Measurements from ENCODE around the gene RXFP1.

DNA sequence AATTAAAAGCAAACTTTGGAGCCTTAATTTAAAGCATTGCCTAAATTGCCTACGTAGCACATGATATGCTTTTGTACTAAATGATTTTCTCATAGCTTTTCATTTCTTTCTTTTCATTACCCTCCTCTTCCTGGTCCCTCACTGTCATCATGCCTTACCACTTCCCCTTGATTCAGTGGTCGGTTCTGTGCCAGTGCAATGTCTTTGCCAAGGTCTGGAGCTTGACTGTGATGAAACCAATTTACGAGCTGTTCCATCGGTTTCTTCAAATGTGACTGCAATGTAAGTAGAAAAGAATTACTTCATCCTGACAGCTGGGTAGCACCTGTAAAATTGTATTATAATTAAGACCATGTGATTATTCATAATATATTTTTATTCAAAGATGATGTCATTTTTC, 77.5 kb downstream of the RXFP1 start:
- TF ChIP-seq, protein P1, sequence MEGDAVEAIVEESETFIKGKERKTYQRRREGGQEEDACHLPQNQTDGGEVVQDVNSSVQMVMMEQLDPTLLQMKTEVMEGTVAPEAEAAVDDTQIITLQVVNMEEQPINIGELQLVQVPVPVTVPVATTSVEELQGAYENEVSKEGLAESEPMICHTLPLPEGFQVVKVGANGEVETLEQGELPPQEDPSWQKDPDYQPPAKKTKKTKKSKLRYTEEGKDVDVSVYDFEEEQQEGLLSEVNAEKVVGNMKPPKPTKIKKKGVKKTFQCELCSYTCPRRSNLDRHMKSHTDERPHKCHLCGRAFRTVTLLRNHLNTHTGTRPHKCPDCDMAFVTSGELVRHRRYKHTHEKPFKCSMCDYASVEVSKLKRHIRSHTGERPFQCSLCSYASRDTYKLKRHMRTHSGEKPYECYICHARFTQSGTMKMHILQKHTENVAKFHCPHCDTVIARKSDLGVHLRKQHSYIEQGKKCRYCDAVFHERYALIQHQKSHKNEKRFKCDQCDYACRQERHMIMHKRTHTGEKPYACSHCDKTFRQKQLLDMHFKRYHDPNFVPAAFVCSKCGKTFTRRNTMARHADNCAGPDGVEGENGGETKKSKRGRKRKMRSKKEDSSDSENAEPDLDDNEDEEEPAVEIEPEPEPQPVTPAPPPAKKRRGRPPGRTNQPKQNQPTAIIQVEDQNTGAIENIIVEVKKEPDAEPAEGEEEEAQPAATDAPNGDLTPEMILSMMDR (IDR thresholded peaks at IDR 0.05; ENCODE audit: poor library complexity) = no peak
- TF ChIP-seq EZH2phosphoT487 (IDR thresholded peaks at IDR 0.05; ENCODE audit: low read depth, severe bottlenecking, unreplicated experiment) = no peak
